HG03280 (cell line): ENCODE data around the gene EXOSC9.
"Not testable (repeated sequence)": the region's sequence is repeated elsewhere in the genome, so short reads cannot be mapped to it uniquely, and the experiment has no call there.

Experiments used
- ATAC-seq: cut with Tn5 transposase; IDR thresholded peaks from one replicate; pipeline ENCODE4 v1.9.1; 2021; ENCODE audit warnings: mild to moderate bottlenecking, moderate library complexity; ENCODE audit not compliant: unreplicated experiment

Gene EXOSC9, protein sequence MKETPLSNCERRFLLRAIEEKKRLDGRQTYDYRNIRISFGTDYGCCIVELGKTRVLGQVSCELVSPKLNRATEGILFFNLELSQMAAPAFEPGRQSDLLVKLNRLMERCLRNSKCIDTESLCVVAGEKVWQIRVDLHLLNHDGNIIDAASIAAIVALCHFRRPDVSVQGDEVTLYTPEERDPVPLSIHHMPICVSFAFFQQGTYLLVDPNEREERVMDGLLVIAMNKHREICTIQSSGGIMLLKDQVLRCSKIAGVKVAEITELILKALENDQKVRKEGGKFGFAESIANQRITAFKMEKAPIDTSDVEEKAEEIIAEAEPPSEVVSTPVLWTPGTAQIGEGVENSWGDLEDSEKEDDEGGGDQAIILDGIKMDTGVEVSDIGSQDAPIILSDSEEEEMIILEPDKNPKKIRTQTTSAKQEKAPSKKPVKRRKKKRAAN

DNA sequence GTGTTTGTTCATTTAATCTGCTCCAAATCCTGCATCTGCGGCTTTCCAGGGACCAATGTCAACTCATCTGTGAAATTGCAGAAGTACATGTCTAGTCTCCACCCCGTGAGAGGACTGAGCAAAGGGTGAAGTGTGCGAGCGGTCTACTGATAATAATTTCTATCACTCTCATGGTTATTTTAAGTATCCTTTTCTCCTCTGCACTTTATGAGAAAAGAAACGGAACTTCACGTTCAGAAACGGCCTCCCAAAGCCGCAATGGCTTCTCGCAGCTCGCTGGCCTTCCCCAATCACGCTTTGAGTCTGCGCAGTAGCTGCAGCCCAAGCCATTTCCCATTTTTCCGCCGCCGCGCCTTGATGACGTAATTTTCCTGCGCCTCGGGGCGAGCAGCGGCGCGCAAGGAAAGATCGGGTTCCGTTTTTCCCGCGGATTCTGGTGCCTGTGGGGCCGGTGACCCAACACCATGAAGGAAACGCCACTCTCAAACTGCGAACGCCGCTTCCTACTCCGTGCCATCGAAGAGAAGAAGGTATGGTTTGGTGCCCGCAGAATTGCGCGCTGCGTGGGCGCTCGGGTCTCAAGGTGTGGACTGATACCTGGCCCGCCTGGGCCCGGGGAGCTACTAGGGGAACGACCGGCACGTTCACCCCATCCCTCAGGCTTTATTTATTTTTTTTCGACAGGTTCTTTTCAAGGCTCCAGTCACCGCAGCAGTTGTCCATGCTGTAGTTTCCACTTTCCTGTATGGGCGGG is at the start of gene EXOSC9:
TSS of gene EXOSC9 (plus strand) at position 363 of the 754 bp plus-strand sequence. CDS start at position 465, 102 bp downstream.
- ATAC-seq = peak; percentile 79

DNA sequence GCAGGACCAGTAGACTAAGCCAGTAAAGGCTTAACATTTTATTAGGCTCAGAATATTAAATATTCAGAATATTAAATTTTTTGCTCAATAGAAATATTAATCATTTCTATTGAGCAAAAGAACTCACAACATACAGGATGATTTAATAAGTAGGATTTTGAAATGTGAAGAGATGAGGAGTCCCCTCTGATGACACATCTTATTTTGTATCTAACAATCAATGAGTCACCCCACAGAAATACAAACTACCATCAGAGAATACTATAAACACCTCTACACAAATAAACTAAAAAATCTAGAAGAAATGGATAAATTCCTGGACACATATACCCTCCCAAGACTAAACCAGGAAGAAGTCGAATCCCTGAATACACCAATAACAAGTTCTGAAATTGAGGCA is 49.0 kb upstream of the EXOSC9 start:
- not testable (repeated sequence) for ATAC-seq

DNA sequence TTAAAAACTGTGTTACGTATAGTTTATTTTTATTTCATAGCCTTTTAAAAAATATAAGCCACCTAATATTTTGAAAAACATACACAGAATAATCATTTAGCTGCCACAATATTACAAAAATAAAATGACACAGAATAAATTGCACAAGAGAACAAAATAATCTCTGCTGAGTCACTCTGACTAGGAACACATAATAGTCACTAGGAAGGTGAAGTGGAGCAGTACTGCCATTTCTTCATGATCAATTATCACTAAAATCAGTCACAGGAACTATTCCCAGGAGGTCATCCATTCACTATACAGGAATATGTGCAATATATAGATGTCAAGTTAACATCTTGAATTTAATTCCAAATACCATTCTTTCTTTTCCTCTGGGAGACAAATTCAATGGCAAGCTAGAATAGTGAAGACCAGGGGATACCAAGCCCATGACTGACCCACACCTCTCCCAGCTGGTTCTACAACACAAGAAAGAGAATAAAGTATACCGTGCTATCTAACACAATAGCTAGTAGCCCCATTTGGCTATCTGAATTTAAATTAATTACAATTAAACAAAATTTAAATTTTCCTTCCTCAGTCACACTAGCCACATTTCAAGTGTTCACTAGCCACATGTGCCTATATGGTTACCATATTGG is 42.1 kb upstream of the EXOSC9 start:
- ATAC-seq = no peak

DNA sequence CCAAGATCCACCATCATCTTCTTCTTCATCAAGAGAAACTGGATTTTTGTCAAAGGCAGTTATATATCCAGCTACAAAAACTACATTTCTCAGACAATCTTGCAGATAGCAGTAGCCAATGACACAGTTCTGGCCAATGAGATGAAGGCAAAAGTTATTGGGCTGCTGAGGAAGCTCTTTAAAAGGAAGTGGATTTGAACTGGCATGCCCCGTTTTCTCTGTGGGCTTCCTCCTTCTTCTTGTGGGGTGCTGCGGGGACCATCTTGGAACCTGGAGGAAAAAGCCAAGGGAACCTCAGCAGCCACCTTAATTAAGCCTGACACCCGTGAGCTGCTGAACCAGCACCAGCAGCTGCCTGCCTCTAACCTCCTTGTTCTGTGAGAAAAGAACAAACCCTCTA is 40.9 kb upstream of the EXOSC9 start:
- no peak for ATAC-seq

DNA sequence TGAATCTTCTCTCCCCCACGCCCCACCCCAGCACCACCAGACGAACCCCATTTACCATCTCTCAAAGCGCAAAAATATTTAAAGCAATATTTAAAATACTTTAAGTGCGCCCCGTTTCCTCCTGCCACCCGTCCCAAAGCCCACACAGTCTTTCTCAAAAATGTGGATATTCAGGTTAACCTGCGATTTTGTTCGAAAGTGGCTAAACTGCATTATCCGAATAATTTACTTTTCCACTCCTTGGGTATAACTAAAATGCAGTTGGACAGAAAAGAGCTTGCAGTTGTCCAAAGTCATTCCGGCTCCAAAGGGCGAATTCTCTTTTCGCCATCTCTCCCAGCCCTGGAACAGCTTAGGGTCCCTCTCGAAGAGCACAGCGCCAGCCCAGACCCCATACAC is 36.8 kb upstream of the EXOSC9 start:
- ATAC-seq = no peak

DNA sequence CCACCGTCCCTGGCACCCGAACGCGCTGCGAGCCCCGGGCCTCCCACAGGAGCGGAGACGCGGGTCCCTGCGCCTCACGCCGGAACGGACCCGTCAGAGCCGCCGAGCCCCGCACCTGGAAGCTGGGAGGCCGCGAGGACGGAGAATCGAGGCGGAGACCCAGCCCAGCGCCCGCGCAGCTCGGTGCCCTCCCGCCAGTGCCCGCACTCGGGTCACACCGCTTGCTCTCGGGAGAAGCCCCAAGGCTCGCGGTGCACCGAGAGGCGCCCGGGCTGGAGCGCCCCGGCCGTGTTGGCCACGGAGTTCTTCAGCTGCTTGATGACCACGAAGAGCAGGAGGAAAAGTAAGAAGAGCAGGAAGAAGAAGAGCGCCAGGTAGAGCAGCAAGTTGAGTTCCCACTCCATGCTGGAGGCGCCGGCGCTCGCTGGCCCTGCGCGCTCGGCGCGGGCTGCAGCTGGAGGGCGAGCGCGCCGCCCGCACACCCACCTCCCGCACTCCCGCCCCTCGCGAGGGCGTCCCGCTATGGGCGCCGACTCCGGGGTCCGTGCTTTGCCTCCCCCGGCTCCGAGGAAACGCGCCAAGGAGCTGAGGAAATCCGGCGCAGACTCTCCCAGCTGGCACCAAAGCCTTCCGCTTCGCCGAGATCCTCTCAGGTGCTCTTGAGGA is 36.3 kb upstream of the EXOSC9 start, which contains the start of gene SMIM43:
TSS of gene SMIM43 (minus strand) at position 463 of the 666 bp plus-strand sequence. CDS start at position 404, 59 bp downstream.
- ATAC-seq = no peak

DNA sequence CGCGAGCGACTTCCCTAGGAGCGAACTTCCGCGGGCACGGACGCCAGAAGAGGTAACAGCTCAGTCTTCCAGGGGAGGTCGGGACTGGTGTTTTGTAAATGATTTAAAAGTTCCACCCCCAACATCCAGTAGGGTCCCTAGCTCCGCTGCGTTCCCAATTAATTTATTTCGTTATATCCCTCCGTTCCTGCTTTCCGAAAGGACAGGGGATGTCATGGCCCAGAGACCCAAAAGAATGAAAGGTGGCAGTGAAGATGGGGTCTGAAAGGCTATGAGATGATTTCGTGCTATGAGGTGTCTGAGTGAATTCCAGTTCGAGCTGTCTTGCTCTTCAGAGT is 35.8 kb upstream of the EXOSC9 start:
- ATAC-seq = no peak

DNA sequence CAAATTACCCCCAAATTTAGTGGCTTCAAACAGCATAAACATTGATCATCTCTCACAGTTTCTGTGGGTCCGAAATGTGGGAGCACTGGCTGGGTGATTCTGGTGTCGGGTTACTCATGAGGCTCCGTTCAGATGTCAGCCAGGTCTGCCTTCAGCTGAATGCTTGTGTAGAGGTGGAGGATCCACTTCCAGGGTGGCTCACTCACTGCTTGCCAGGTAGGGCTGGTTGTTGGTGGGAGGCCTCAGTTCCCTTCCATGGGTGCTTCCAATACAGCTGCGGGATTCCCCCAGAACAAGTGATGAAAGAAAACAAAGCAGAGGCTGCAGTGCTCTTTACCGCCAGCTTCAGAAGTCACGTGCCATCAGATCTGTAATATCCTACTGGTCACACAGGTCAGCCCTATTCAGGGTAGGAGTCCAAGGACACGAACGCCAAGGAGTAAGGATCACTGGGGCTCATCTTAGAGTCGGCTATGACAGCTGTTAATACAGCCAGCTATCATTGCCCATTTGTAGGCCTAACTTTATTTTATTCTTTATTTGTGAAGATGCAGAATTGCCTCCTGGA is 35.1 kb upstream of the EXOSC9 start:
- no peak for ATAC-seq

DNA sequence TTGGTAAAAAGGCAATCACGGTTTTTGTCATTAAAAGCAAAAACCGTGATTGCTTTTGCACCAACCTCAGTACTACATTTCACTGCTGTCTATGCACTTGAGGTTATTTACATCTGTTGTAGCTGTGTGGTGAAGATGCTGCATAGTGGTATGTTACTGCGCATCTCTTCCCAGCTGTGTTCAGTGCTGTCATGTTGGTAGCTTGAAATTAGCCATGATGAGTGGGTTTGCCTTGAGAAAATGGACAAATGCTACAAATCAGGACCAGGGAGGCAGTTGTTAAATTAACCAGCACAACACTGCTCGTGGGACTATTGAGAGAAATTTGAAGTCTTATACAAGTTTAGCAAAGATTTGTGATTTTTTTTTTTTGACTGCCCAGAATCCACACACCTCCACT is 34.0 kb upstream of the EXOSC9 start:
- ATAC-seq = no peak

DNA sequence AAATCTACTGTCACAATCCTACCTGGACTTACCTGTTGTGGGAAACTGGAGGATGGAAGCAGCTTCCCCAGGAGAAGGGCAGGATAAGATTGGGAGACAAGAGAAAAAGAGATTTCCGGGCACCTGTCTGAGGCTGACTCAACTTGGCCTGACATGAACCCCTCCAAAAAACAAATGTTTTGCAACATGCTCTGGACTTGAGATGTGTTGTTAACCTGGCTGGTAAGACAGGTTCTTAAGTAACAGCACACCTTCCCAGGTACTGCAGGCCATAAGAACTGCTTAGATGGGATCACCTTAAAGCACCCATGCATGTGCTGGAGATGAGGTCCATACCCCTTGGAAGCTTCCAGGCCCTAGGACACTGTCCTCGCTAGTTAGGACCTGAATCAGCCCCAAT is 31.8 kb upstream of the EXOSC9 start:
- ATAC-seq = no peak

DNA sequence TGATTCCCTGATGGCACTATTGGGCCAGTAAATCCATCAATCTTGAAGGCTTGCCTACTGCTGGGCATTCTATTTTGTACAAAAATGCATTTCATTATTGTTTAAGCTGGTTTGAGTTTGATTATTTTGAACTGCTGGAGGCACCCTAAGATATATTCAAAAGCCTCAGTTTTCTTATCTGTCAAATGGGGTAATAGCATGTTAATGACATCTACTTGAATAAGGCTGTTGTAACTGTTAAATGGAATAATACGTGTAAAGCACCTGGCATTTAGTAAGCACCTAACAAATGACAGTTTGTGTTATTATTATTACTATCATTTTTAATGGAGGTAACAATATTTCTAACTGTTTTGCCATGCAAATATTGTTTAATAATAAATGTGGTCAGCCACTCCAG is 29.3 kb upstream of the EXOSC9 start:
- no peak for ATAC-seq

DNA sequence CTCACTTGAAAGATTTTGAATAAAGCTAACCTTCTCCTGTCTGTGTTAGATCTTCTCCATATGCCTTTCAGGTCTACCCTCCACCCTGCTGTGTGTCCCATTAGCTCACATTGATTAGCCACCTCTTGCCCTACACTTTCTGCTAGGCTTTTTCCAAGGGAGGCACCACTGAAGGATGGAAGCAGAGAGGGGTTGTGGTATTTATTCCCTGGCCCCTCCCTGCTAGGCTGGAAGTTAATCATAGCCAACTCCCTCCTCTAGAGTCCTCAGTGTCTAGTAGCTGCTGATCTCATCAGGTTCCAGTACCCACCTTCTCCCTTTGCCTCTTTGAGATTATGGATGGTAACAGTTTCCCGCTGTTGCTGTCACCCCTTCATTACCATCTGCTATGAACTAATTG is 27.2 kb upstream of the EXOSC9 start:
- ATAC-seq = no peak

DNA sequence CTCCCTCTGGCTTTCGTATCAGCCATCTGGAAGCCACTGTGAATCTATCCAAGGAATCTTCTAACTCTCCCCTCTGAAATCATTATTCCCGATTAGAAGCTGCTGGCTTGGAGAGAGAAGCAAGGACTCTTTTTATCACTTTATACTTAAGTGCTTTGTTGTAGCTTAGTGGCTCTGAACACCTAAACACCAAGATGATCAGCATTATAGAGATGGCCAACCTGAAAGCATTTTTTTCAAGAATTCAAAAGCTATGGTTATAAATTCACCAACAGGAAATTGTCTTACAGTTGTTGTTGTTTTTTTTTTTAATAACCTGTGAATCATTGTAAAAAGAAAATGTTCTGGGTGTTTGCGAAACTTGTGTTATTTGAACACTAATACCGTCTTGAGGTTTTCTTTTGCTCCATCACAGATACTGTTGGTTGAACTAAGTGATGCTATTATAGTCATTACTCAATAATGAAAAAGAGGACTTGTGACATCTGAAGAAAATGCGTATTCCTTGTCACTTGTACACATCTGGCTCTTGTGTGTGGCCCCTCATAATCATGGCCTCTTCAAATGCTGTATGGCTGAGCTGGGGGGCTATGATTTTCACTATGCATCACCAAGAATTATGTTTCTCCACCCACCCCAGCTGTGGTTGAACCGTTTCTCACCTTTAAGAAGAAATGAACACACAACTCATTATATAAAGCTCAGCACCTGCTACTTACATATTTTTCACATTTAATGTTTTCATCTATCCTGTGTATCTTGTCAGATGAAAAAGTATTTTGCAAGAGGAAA is 24.3 kb upstream of the EXOSC9 start:
- no peak for ATAC-seq

DNA sequence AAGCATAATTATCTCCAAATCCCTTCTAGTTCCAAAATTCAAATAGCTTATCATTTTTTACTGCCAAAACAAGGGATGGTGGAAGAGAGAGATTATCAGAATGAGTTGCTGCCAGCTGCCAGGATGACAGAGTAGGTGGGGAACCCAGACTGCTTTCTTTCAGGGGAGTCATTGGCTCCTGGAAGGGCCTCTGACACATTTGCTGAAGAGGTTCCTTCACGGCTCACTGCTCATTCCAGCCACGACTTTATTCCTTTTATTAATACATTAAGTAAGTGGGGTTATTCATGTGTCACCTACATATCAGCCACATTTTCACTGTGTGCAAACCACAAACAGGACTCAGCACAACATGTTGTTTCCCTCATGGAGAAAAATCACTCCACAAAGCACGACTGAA is 23.5 kb upstream of the EXOSC9 start:
- ATAC-seq = no peak

DNA sequence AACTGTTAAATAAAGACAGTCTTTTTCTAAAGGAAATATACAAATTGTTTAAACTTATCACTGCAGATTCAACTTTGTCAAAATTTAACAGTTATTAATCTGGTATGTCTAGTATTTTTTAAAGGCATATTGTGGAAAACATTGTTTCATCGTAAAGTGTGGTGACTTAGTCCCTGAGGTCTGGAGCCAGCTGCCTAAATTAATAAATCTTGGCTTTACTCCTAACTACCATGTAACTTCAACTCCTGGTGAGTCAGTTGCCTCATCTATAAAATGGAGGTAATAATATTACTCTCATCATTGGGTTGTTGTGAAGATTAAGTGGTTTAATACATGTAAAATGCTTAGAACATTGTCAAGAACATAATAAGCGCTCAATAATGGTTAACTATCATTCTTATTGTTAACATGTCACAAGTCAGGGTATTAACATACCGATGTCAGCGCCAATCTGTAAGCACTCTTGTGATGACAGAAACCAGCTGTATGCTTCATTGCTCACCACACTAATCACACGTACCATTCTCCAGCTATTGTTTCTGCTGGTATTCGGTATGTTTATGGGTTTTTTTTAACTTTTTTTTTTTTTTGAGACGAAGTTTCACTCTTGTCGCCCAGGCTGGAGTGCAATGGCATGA is 22.0 kb upstream of the EXOSC9 start:
- ATAC-seq = no peak

DNA sequence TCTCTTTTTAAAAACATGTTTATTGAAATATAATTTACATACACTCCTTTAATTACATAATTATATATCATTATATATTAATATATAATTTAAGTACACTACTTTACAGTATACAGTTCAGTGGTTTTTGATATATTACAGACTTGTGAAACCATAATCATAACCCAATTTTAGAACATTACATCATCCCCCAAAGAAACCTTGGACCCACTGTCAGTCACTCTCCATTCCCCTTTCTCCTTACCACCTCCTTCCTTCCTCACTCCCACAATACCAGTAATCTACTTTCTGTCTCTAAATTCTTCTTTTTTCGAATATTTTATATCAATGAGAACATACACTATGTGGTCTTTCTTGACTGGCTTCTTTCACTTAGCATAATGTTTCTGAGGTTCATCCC is 17.9 kb upstream of the EXOSC9 start:
- ATAC-seq = no peak

DNA sequence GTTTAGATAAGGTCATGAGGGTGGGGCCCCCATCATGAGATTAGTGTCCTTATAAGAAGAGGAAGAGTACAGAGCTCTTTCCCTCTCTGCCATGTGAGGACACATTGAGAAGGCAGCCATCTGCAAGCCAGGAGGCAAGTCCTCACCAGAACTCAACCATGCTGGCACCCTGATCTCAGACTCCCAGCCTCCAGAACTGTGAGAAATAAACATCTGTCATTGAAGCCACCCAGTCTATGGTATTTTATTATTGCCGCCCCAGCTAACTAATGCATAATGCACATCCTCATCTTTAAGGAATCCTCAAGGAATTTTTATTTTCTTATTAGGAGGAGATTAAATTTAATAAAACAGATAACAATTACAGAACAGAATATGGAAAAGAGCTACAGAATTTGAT is 16.7 kb upstream of the EXOSC9 start:
- ATAC-seq = no peak

DNA sequence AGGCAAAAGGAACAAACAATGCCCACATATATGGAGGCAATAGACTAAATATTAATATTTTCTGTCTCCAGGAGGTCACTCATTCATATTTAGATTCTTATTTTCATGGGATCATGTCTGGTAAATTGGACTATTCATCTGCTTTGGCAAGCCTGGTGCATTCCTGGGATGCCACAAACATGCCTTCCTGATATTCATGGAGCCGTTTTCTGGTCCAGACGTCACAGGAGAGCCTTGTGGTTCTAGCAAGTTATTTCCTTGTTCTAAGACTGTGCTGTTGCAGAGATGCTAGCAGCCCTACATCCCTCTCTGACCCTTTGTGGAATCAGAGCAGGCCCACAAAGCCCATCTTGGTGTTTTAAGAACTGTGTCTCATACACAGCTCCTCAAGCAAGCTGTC is 16.1 kb upstream of the EXOSC9 start:
- ATAC-seq = no peak

DNA sequence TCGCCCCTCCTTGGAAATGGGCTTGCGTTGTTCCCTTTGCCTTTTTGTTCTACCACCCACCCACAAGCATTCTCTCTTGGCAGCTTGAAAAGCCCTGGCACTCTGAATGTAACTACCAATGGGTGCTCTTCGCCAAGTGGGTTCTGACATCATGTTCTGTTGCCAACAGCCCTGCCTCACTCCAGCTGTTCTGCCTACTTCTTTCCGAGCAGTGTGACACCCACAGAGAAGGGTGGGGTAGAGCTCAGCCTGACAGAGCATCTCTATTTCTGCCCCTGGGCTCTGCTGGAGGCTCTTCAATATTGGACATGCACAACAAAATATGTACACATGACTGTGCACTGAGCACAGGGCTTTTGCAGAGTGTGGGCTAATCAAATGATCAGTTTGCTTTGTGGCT is 15.6 kb upstream of the EXOSC9 start:
- no peak for ATAC-seq

DNA sequence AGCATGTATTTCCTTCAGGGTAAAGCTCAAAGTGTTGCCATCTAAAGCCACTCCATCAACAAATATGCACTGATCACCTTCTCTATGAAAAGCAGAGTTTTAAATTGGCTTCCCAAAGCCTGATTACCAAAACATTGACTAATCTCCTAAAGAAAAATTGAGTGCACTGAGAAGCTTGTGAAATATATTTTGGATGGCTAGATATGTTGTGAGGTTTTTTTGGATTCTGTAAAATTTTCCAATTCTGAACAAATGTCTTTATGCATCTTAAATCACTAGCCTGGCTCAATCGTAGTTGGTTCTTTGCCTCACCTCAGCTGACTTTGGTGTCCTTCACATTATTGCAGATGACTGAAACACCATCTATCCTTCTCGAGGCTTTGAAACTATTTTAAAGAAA is 14.9 kb upstream of the EXOSC9 start:
- no peak for ATAC-seq
